HEK293 (cell line): ENCODE data around the gene PAK6.

Experiments
- MEIS1 ChIP-seq: sonication (generic); formaldehyde crosslinking; IDR thresholded peaks from 2 replicates; pipeline ENCODE4 v1.8.1; 2022; ENCODE audit warnings: missing genetic modification reagents, mild to moderate bottlenecking, borderline replicate concordance
- PRDM10 ChIP-seq: fragments of 450-650 bp; formaldehyde crosslinking; IDR thresholded peaks from 2 replicates; pipeline ENCODE4 v1.5.1; 2016; ENCODE audit warnings: missing biosample characterization, missing genetic modification characterization
- ZEB2 ChIP-seq: fragments of 450-650 bp; formaldehyde crosslinking; IDR thresholded peaks from 2 replicates; pipeline ENCODE4 v1.5.1; 2016; ENCODE audit warnings: missing biosample characterization, missing genetic modification characterization
- ZNF155 ChIP-seq: fragments of 450-650 bp; formaldehyde crosslinking; IDR thresholded peaks from 2 replicates; pipeline ENCODE4 v1.5.1; 2016; ENCODE audit warnings: missing biosample characterization, missing genetic modification characterization
- ZNF221 ChIP-seq: fragments of 450-650 bp; formaldehyde crosslinking; IDR thresholded peaks from 2 replicates; pipeline ENCODE4 v1.5.1; 2017; ENCODE audit warnings: missing biosample characterization, missing genetic modification characterization, borderline replicate concordance
- ZNF274 ChIP-seq, 2 experiments: fragments of 200-500 bp in 1 of 2; fragments of 450-650 bp in 1 of 2; sonication (Bioruptor generic) in 1 of 2; formaldehyde crosslinking in 1 of 2; IDR thresholded peaks; 2 replicates each; pipeline versions ENCODE4 v1.5.1 to v1.6.1; 2014 to 2016; ENCODE audit warnings: borderline replicate concordance in 1 of 2, inconsistent platforms in 1 of 2, low read length in 1 of 2, missing biosample characterization in 1 of 2, missing genetic modification characterization in 1 of 2
- ZNF510 ChIP-seq: fragments of 450-650 bp; formaldehyde crosslinking; IDR thresholded peaks from 2 replicates; pipeline ENCODE4 v1.5.1; 2018; ENCODE audit warnings: mild to moderate bottlenecking, missing genetic modification characterization, missing biosample characterization; ENCODE audit not compliant: insufficient replicate concordance
- ZNF747 ChIP-seq: fragments of 450-650 bp; formaldehyde crosslinking; IDR thresholded peaks from 2 replicates; pipeline ENCODE4 v1.5.1; 2016; ENCODE audit warnings: missing biosample characterization, missing genetic modification characterization
- TF ChIP-seq, protein P1 (sequence below): fragments of 450-650 bp; formaldehyde crosslinking; IDR thresholded peaks from 2 replicates; pipeline ENCODE4 v1.5.1; 2016; ENCODE audit warnings: missing biosample characterization, missing genetic modification characterization
- TF ChIP-seq, protein P2 (sequence below): fragments of 450-650 bp; formaldehyde crosslinking; IDR thresholded peaks from 2 replicates; pipeline ENCODE4 v1.5.1; 2016; ENCODE audit warnings: missing biosample characterization, missing genetic modification characterization
- TF ChIP-seq, protein P3 (sequence below): fragments of 450-650 bp; IDR thresholded peaks from 2 replicates; pipeline ENCODE4 v1.5.1; 2018; ENCODE audit warnings: missing biosample characterization, mild to moderate bottlenecking, missing genetic modification characterization

DNA sequence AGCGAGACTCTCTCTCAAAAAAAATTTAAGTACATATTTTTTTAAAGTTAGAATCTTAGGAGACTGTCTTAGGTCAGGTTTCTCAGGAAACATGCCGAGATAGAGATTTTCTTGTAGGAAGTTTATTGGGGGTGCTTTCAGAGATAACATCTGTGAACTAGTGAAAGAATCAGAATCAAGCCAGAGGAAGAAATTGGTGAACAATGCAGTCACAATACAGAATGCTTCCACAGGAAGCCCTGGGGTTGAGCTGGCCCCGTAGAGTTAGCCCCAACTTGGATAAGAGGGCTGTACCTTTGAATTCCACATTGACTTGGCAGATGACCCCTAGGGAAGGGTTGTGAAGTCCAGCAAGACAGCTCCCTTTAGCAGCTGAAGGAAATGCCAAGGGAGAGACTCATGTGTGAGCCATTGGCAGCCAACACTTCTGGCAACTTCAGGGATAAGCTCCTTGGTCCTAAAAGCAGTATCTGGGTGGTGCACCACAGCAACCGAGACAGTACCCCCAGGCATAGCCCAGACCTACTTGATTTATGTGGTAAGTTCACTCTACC, 75.9 kb downstream of the PAK6 start:
- TF ChIP-seq ZEB2 (tag by site-specific recombination), result no peak
- TF ChIP-seq, protein P1, sequence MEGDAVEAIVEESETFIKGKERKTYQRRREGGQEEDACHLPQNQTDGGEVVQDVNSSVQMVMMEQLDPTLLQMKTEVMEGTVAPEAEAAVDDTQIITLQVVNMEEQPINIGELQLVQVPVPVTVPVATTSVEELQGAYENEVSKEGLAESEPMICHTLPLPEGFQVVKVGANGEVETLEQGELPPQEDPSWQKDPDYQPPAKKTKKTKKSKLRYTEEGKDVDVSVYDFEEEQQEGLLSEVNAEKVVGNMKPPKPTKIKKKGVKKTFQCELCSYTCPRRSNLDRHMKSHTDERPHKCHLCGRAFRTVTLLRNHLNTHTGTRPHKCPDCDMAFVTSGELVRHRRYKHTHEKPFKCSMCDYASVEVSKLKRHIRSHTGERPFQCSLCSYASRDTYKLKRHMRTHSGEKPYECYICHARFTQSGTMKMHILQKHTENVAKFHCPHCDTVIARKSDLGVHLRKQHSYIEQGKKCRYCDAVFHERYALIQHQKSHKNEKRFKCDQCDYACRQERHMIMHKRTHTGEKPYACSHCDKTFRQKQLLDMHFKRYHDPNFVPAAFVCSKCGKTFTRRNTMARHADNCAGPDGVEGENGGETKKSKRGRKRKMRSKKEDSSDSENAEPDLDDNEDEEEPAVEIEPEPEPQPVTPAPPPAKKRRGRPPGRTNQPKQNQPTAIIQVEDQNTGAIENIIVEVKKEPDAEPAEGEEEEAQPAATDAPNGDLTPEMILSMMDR (tag by site-specific recombination), result no peak
- no peak for TF ChIP-seq PRDM10 (tag by site-specific recombination)
- TF ChIP-seq MEIS1 (CRISPR knock-in tag), result no peak
- no peak for TF ChIP-seq ZNF274 (IDR thresholded peaks at IDR 0.05; ENCODE audit: low read length)
- no peak for TF ChIP-seq ZNF274 (tag by site-specific recombination; IDR thresholded peaks at IDR 0.05; ENCODE audit: borderline replicate concordance)
- no peak for TF ChIP-seq ZNF510
- no peak for TF ChIP-seq ZNF747
- no peak for TF ChIP-seq ZNF155 (tag by site-specific recombination)
- no peak for TF ChIP-seq ZNF221 (tag by site-specific recombination)
- TF ChIP-seq, protein P2, sequence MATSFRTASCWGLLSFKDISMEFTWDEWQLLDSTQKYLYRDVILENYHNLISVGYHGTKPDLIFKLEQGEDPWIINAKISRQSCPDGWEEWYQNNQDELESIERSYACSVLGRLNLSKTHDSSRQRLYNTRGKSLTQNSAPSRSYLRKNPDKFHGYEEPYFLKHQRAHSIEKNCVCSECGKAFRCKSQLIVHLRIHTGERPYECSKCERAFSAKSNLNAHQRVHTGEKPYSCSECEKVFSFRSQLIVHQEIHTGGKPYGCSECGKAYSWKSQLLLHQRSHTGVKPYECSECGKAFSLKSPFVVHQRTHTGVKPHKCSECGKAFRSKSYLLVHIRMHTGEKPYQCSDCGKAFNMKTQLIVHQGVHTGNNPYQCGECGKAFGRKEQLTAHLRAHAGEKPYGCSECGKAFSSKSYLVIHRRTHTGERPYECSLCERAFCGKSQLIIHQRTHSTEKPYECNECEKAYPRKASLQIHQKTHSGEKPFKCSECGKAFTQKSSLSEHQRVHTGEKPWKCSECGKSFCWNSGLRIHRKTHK (tag by site-specific recombination), result no peak
- TF ChIP-seq, protein P3, sequence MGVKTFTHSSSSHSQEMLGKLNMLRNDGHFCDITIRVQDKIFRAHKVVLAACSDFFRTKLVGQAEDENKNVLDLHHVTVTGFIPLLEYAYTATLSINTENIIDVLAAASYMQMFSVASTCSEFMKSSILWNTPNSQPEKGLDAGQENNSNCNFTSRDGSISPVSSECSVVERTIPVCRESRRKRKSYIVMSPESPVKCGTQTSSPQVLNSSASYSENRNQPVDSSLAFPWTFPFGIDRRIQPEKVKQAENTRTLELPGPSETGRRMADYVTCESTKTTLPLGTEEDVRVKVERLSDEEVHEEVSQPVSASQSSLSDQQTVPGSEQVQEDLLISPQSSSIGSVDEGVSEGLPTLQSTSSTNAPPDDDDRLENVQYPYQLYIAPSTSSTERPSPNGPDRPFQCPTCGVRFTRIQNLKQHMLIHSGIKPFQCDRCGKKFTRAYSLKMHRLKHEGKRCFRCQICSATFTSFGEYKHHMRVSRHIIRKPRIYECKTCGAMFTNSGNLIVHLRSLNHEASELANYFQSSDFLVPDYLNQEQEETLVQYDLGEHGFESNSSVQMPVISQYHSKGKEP, result no peak
